Measurements from ENCODE around the gene CDC5L.

The CDC5L gene

GRCh38 chr6:44456070-44456965 is 68.8 kb downstream of the CDC5L start:
- DNase-seq = no peak

GRCh38 chr6:44456966-44457292 is 69.4 kb downstream of the CDC5L start:
- DNase-seq = no peak

DNA sequence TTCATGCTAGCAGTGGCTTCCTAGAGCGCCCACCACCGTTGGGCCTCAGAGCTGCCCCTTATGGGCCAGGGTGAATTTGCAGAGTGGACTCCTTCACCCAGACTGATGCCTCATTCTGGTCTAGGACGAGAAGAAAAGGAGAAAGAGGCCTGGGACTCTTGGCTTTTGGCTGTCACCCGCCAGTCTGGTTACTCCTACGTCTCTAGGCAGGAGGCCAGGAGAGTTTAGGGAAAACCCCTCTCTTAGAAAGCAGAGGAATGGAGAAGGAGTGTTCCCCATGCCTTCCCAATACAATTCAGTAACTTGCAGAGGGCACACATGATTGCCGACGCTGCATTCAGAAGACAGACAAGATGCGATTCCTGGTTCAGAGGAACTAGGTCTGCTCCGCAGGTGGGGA is 70.1 kb downstream of the CDC5L start:
- no peak for DNase-seq

GRCh38 chr6:44458551-44458950 is 71.0 kb downstream of the CDC5L start:
- DNase-seq = no peak

DNA sequence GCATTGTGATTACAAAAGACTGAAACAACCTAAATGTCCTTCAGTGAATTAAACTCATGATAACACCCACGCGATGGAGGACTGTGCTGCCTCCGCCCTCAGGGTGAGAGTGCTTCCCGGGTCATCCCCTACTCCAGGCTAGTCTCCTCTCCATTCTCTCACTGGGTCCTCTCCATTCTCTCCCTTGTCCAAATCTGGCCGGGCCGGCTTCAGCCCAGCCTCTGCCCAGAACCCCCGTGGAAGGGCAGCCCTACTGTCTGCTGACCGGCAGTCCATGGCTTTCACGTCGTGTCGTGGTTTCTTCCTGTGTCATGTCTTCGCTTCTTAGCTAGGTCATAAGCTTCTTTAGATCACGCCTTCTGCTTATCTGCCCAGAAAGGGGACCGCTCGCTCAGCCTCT is 74.8 kb downstream of the CDC5L start:
- no peak for DNase-seq

DNA sequence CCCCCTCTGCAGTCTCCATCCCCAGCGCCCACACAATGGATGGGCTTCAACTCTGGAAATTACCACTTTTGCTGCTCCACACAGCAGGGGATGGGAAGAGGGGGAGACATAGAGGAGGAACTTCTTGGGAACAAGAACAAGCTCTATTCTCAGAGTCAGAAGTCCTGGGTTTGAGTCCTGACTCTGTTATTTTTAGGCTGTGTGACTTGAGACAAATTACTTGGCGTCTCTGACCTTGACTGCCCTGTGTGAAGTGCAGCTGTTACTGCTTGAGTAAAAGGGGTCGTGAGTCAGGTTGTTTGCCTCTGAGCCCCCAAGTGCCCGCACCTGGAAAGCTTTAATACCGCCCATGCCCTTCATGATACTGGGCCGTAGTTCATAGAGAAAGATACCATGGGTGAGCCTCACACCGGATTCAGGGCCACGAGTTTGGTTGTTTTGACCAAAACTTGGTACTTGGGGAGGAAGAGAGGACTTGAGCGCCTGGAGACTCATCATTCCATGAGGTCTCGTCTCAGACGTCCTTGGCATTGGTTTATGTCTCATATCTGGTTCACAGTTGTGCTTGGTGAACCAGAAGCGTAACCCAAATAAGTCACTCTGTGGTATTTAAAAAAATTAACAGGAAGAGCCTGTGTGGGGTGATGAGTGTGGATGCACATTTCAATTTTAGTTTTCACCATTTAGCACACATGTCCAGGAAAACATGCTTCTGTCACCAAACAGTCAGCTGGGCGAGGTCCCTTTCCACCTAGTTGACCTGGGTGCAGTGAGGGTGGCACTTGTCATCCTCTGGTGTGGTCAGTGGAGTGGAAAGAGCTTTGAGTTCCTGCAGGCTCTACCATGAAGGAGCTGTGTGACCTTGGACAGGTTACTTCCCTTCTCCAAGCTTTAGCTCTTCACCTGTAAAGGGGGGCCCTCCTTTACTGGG is 75.6 kb downstream of the CDC5L start:
- DNase-seq = no peak

- DNase-seq = no peak
These were observed 76.4 kb downstream of the CDC5L start for GRCh38 chr6:44463728-44464450.

- DNase-seq = no peak
These were observed 77.2 kb downstream of the CDC5L start for GRCh38 chr6:44464527-44465310.

- no peak for DNase-seq
These were observed 79.4 kb downstream of the CDC5L start for GRCh38 chr6:44466955-44467354.

GRCh38 chr6:44468835-44469234 is 81.3 kb downstream of the CDC5L start:
- no peak for DNase-seq

GRCh38 chr6:44470115-44470464 is 82.6 kb downstream of the CDC5L start:
- peak; percentile 91 for DNase-seq

DNA sequence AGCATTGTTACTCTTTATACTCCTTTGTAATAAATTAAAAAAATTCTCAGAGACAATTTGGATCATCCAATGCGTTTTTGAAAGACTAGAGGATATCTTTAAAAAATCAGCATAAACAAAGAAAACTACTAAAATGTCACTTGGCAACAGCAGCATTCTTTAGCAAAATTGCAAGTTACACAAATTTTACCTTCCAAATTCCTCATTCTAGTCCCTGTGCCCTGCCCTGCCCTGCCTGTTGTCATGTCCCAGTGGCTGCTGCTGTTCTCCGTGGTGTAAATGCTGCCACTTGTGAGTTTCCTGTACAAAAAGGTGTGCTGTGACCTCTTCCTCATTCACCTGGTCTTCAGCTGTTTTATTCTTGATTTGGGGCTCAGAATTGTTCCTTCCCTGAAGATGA is 83.2 kb downstream of the CDC5L start:
- DNase-seq = no peak

GRCh38 chr6:44471271-44471981 is 83.9 kb downstream of the CDC5L start:
- DNase-seq = no peak

GRCh38 chr6:44472250-44472945 is 84.9 kb downstream of the CDC5L start:
- no peak for DNase-seq

DNA sequence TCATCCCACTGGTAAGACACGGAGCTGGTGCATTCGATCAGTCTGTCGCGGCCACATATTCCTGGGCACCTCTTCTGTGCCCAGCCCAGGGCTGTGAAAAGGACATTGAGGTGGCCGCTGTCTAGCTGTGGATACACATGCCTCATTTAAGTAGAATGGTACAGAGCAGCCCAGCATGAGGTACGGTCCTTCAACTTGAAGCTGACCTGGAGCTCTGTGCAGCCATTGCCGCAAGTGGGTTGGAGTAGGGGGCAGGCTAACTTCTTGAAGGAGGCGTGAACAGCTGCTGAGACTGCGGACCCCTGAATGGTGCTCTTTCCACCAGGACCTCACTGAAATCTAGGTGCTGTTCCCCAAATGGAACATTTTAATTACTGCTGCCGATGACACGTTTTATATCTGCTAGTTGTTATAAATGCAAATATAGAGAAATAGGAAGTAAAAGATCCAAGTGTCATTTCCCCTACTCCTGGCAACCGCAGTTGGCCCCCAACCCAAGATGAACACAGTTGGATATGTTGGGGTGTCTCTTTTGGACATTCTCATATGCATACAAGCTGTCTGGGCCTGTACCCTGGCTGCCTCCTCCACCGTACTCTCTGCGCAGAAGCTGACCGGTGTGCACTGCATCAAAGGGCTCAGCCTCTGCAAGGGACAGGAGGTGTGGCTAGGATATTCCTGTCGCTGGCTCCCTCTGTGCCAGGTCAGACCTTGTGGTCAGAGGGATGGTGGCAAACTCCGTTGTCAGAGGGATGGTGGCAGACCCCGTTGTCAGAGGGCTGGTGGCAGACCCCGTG is 86.1 kb downstream of the CDC5L start:
- DNase-seq = no peak

GRCh38 chr6:44474190-44474631 is 86.7 kb downstream of the CDC5L start:
- DNase-seq = no peak

- DNase-seq = no peak
These were observed 87.1 kb downstream of the CDC5L start for GRCh38 chr6:44474643-44475042.

DNA sequence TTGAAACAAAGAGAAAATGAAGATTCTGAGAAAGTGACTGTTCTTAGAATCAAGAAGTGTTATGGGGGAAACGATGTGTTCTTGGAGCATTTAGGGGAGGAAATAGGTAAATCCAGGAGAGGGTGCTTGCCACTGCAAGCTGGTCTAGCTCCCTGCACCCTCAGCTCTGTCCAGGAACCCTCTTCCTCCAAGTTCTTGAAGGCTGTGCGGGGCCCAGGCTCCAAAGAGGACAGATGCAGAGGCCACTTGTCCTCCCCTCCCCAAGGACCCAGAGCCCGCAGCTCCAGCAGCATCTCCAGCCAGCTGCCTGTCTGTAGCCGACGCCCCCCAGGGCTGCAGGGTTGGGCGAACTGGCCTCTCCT is 87.9 kb downstream of the CDC5L start:
- no peak for DNase-seq

DNA sequence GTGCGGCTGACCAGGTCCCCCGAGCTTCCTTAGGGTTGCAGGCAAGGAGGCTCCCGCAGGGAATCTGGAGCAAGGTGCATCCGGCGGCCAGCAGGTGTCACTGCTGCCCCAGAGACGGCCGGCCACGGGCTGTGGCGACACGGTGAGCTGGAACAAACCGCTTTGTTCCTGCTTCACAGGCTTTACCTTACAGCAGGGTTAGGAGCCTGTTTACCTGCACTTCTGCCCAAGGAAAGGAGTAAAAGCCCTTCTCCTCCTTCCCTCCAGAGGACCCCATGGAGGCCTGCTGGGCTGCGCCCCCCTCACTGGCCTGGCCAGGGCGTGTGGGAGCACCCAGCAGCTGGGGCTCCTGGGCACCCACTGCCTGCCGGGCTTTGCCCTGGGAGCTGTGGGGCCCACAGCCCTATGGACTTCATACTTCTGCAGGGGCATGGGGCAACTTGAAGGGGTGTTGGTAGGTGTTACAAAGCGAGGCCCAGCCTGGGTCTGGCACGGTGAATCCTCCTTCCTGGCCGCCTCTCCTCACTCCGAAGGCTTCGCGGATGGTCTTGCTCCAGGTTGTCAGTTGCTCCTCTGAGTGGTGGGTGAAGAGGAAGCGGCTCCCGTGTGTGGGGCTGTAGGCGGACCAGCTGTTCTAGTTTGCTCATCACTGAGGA is 88.4 kb downstream of the CDC5L start:
- peak; percentile 34 for DNase-seq

DNA sequence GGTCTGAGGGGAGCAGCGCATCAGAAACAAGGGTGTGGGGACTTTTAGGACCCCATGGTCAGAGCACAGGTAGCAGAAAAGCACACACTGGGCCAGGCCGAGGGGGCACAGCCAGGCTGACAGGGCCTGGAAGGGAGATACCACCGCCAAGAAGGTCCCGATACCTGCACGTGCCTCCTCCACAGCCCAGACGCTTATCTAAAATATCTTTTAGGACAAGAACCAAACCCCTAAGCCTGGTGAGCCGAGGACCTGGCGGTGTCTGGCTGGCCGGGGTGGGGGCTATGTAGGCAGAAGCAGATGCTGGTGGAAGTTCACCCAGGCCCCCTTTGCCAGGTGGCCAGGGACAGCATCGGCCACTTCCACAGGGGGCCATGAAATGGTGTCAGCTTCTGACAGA is 89.3 kb downstream of the CDC5L start:
- no peak for DNase-seq

Measured in NCI-H2107 (cell line).